ENCODE data around the gene MVD.

The MVD gene

DNA sequence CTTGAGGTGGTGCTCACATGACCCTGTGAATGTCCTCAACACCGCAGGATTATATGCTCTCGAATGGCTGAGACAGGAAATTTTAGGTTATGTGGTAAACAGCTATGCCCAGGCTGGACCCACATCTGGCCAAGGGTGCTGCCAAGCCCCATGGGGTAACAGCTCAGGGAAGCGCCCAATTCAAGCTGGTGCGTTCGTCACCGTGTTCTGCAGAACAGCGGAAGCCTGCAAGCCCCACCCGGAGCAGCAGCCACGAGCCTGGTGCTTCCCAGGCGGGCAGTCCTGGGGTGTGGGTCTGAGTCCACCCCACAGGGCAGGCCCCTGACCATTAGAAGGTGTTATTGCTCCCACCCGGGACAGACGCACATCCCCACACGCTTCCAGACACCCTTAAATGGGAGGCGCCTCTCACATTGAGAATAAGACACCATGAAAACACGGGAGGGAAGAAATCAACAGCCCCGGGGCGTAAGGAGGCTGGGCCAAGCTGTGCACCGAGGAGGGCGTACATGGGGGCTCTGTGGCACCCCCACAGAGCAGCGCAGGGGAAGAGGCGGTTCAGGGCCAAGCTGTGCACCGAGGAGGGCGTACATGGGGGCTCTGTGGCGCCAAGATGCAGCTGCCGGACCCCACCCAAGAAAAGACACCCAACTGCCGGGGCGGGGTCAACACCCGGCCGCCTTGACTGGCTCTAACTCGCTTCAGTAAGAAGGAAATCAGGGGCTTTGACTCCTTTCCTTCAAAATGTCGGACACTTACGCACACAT is 9.1 kb downstream of the MVD start:
- peaks cover 6% of the 10 kb centered on the region for H3K4me1 ChIP-seq (ENCODE audit: control insufficient read depth, insufficient read depth, low read length, unreplicated experiment)

DNA sequence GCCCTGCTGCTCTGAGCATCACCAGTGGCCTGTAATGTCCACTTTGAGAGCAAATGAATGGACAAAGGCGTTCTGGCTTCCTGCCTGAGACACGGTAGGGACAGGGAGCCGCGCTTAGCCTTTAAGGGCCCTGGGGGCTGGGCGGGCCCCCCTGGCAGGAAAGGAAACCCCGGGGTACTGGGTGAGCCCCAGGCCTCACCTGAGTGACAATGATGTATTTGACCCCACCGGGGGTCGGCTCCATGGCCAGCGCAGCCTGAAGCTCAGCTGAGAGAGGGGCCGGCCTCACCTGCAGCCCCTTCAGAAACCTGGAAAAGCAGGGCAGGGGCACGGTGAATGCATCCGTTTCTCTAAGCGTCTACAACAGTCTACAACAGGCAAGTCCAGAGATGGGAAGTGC is 9.8 kb downstream of the MVD start:
- no peaks in the 10 kb centered on the region for H3K36me3 ChIP-seq (ENCODE audit: insufficient read depth, low read length)
- no peaks in the 10 kb centered on the region for H3K27me3 ChIP-seq (ENCODE audit: insufficient read depth, low read length)
- no peak overlapping the region for H2AFZ ChIP-seq (ENCODE audit: low read length, unreplicated experiment)
- H3K79me2 ChIP-seq (ENCODE audit: control insufficient read depth, insufficient read depth, low read length, unreplicated experiment): peaks cover 16% of the 10 kb centered on the region
- no peak overlapping the region for H3K27ac ChIP-seq (ENCODE audit: low read depth, low read length)
- H3K4me3 ChIP-seq (ENCODE audit: low read depth, low read length): no peak overlapping the region
- H3K4me1 ChIP-seq (ENCODE audit: control insufficient read depth, insufficient read depth, low read length, unreplicated experiment): peaks cover 6% of the 10 kb centered on the region

More for the DNA sequence above, 9.1 kb downstream of the MVD start:
- Histone ChIP-seq H3K27me3 (ENCODE audit: insufficient read depth, low read length) (no peaks in the 10 kb centered on the region), H3K27ac (ENCODE audit: low read depth, low read length) (no peak overlapping the region), H3K4me3 (ENCODE audit: low read depth, low read length) (no peak overlapping the region), H3K79me2 (ENCODE audit: control insufficient read depth, insufficient read depth, low read length, unreplicated experiment) (peaks cover 16% of the 10 kb centered on the region), H3K36me3 (ENCODE audit: insufficient read depth, low read length) (no peaks in the 10 kb centered on the region), H2AFZ (ENCODE audit: low read length, unreplicated experiment) (no peak overlapping the region)

DNA sequence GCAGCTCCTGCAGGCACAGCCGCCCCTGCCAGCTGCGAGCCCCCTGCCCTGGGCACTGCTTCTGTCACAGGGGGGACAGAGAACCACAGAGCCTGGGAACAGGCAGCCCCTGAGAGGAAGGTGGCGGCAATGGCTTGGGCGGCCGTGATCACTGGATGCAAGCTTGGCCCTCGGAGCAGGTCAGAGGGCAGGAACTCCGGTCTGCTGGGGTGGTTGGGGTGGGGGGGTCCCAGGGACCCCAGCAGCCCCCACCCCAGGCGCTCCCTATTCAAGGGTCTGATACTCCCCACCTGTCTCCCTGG is 10.2 kb downstream of the MVD start:
- H3K27ac ChIP-seq (ENCODE audit: low read depth, low read length): no peak overlapping the region
- no peaks in the 10 kb centered on the region for H3K36me3 ChIP-seq (ENCODE audit: insufficient read depth, low read length)
- peaks cover 16% of the 10 kb centered on the region for H3K79me2 ChIP-seq (ENCODE audit: control insufficient read depth, insufficient read depth, low read length, unreplicated experiment)

DNA sequence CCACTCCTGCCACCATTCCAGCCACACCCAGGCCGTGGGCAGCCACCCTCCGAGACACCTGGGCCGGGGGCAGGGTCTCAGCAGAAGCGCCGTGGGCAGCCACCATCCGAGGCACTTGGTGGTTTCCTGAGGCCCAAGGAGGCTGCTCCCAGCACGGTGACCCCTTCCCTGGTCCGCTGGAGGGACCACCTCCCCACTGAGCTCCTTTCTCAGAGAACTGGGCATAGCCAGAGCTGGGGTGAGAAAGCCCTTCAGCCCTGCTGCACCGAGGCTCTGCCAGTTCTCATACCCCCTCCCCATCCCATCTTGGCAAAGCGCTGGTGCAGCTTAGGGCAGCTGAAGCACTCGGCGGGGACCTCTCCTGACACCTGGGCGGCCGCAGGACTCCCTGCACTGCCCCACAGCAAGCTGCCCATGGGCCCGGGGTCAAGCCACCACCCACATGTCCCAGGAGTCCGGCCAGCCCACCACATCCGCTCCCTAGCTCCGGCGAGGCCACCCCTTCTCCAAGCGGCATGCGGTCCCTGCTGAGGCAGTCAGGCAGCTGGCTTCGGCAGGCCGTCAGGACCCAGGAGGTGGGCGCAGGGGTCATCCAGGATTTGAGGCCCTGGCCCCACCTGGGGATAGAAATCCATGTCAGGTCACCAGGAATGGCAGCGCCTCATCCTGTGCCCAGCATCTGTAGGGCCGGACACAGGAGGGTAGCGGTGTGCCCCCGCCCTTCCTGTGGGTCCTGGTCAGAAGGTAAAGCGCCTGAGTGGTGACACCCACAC is 10.7 kb downstream of the MVD start:
- Histone ChIP-seq H3K79me2 (ENCODE audit: control insufficient read depth, insufficient read depth, low read length, unreplicated experiment) (peaks cover 16% of the 10 kb centered on the region), H3K27ac (ENCODE audit: low read depth, low read length) (no peak overlapping the region), H3K36me3 (ENCODE audit: insufficient read depth, low read length) (no peaks in the 10 kb centered on the region), H3K27me3 (ENCODE audit: insufficient read depth, low read length) (no peaks in the 10 kb centered on the region), H3K4me3 (ENCODE audit: low read depth, low read length) (no peak overlapping the region), H2AFZ (ENCODE audit: low read length, unreplicated experiment) (no peak overlapping the region), H3K4me1 (ENCODE audit: control insufficient read depth, insufficient read depth, low read length, unreplicated experiment) (peaks cover 6% of the 10 kb centered on the region)

More for the DNA sequence above, 10.2 kb downstream of the MVD start:
- Histone ChIP-seq H3K4me1 (ENCODE audit: control insufficient read depth, insufficient read depth, low read length, unreplicated experiment) (peaks cover 6% of the 10 kb centered on the region), H3K27me3 (ENCODE audit: insufficient read depth, low read length) (no peaks in the 10 kb centered on the region), H3K4me3 (ENCODE audit: low read depth, low read length) (no peak overlapping the region), H2AFZ (ENCODE audit: low read length, unreplicated experiment) (no peak overlapping the region)

DNA sequence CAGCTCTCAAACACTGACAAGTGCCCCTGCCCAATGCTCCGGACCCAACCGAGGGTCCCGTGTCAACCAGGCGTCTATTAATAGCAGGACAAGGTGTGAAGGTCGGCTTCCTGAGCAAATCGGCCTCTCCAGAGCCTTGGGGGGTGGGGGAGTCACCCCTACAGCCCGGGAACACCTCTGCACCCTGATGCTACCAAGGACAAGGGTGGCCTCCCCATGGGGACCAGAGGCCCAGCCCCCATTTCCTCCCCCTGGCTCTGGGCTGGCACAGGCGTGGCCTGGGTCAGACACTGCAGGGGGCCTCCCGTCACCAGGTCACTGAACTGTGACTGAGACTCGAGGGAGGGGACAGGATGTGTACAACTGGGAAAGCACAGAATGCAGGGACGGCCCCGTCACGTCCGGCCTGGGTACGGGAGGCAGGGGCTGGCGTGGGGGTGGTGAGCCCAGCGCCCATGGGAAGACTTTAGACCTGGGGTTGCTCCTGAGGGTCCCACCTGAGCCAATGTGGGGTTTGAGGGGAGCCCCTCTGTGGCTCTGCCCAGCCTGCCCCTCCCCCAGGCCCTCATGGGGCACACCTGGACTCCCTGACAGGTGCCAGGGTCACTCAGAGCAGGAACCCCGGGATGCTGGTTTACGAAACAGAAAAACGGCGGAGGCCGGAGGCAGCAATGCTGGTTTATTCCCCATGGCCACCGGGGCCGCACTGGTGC is 11.5 kb downstream of the MVD start:
- H3K27ac ChIP-seq (ENCODE audit: low read depth, low read length): no peak overlapping the region
- H2AFZ ChIP-seq (ENCODE audit: low read length, unreplicated experiment): no peak overlapping the region
- no peaks in the 10 kb centered on the region for H3K36me3 ChIP-seq (ENCODE audit: insufficient read depth, low read length)
- peak overlapping the region; percentile 100 for H3K4me3 ChIP-seq (ENCODE audit: low read depth, low read length)
- H3K4me1 ChIP-seq (ENCODE audit: control insufficient read depth, insufficient read depth, low read length, unreplicated experiment): peaks cover 6% of the 10 kb centered on the region
- no peaks in the 10 kb centered on the region for H3K27me3 ChIP-seq (ENCODE audit: insufficient read depth, low read length)
- peaks cover 16% of the 10 kb centered on the region for H3K79me2 ChIP-seq (ENCODE audit: control insufficient read depth, insufficient read depth, low read length, unreplicated experiment)

DNA sequence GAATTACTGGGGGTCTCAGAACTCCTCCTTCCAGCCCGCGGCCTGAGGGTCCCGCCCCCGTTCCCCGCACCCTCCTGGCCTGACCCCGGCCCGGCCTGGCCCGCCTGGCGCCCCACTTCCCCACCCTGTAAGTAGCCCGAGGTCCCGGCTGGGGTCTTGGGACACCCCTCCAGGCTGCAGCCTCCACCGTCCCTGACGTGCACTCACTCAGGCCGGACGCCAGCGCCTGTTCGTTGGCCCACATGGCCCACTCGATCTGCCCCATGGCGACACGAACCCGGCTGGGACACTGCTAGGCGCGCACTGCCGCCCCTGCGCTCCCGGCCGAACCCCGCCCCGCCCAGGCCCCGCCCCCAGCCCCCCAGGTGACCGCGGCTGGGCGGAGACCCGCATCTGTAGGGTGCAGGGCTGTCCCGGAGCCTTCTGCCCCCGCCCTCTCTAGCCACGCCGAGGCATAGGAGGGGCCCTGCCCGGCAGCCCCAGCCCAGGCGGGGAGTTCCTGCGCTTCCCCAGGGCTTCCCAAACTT is 12.1 kb downstream of the MVD start, which contains the start of gene CYBA:
Gene CYBA, minus strand, starts transcription at position 305 of the 527 bp plus-strand sequence. Its CDS starts 40 bp downstream, at position 265.
- Histone ChIP-seq H3K4me3 (ENCODE audit: low read depth, low read length) (peak within 1 kb of the TSS; percentile 100), H3K4me1 (ENCODE audit: control insufficient read depth, insufficient read depth, low read length, unreplicated experiment) (peaks cover 6% of the 10 kb centered on the region), H3K36me3 (ENCODE audit: insufficient read depth, low read length) (no peaks in the 10 kb centered on the region), H3K79me2 (ENCODE audit: control insufficient read depth, insufficient read depth, low read length, unreplicated experiment) (peaks cover 16% of the 10 kb centered on the region), H2AFZ (ENCODE audit: low read length, unreplicated experiment) (peak within 1 kb of the TSS; percentile 83), H3K27me3 (ENCODE audit: insufficient read depth, low read length) (no peaks in the 10 kb centered on the region), H3K27ac (ENCODE audit: low read depth, low read length) (no peak within 1 kb of the TSS)

DNA sequence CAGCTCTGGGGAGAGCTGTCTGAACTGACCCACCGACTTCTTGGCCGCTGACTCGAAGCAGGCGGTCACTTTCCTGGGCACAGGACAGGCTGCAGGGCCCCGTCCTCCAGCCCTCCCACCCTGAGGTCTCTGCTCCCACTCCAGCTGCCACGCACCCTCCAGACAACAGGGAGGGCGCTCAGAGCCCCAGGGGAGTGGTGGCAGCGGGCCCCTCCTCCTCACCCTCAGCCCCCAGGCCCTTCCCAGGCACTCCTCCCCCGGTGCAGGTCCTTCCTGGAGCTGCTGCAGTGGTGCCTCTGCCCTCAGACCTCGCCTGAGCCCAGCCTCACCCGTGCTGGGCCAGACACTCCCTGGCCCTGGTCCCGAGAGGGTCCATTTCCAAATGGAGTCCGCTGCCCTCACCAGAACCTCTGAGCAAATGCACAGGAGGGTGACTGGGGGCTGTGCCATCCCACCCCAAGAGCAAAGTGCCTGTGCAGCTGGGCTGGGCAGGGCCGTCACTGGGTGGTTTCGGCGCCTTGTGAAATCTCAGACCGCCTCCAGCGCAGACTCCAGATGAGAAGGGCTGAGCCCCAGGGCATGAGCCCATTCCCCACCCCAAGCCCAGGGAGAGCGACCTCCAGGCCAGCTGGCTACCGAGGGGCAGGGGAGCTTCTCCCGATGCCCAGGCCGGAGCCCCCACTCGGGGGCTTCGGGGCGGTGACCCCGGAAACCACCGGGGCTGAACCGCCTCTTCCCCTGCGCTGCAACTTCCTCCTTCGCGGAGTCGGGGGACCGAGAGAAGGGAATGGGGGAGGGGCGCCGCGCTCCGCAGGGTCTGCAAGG is 12.8 kb downstream of the MVD start:
- Histone ChIP-seq H2AFZ (ENCODE audit: low read length, unreplicated experiment) (peak overlapping the region; percentile 83), H3K27me3 (ENCODE audit: insufficient read depth, low read length) (no peaks in the 10 kb centered on the region), H3K36me3 (ENCODE audit: insufficient read depth, low read length) (no peaks in the 10 kb centered on the region), H3K4me3 (ENCODE audit: low read depth, low read length) (peak overlapping the region; percentile 100), H3K27ac (ENCODE audit: low read depth, low read length) (no peak overlapping the region), H3K4me1 (ENCODE audit: control insufficient read depth, insufficient read depth, low read length, unreplicated experiment) (peaks cover 6% of the 10 kb centered on the region), H3K79me2 (ENCODE audit: control insufficient read depth, insufficient read depth, low read length, unreplicated experiment) (peaks cover 16% of the 10 kb centered on the region)

DNA sequence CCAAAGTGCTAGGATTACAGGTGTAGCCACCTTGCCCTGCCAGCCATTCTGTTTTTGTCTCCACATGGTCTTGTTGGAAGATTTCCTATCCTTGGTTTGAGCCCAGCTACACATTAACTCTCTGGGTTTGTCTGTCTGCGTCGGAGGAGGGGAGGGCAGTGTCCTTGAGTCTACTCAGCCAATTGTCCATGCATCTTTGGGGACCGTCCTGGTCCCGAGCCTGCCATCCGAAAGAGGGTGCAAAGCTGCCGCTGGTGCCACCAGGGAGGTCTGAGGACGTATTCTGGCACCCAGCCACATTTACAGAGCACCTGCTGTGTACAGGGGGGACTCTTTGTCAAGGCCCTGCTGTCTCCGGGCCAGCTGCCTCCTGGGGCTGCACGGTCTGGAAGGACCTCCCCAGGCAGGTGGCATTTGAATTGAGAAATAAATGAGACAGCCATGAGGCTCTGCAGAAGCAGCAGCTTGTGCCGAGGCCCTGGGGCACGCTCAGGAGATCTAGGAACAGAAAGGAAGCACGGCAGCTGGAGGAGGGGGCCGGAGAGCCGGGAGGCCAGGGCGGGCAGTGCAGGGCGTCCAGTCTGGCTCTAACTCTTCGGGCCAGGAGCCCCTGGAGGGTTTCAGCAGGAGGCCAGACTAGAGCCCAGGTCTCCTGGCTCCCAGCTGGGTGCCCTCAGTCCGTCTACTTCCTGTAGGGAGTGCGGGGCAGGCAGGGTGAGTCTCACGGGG is 13.5 kb downstream of the MVD start:
- H2AFZ ChIP-seq (ENCODE audit: low read length, unreplicated experiment): no peak overlapping the region
- no peak overlapping the region for H3K27ac ChIP-seq (ENCODE audit: low read depth, low read length)
- H3K36me3 ChIP-seq (ENCODE audit: insufficient read depth, low read length): no peaks in the 10 kb centered on the region
- H3K27me3 ChIP-seq (ENCODE audit: insufficient read depth, low read length): no peaks in the 10 kb centered on the region
- peak overlapping the region; percentile 100 for H3K4me3 ChIP-seq (ENCODE audit: low read depth, low read length)
- peaks cover 16% of the 10 kb centered on the region for H3K79me2 ChIP-seq (ENCODE audit: control insufficient read depth, insufficient read depth, low read length, unreplicated experiment)
- H3K4me1 ChIP-seq (ENCODE audit: control insufficient read depth, insufficient read depth, low read length, unreplicated experiment): peaks cover 6% of the 10 kb centered on the region

DNA sequence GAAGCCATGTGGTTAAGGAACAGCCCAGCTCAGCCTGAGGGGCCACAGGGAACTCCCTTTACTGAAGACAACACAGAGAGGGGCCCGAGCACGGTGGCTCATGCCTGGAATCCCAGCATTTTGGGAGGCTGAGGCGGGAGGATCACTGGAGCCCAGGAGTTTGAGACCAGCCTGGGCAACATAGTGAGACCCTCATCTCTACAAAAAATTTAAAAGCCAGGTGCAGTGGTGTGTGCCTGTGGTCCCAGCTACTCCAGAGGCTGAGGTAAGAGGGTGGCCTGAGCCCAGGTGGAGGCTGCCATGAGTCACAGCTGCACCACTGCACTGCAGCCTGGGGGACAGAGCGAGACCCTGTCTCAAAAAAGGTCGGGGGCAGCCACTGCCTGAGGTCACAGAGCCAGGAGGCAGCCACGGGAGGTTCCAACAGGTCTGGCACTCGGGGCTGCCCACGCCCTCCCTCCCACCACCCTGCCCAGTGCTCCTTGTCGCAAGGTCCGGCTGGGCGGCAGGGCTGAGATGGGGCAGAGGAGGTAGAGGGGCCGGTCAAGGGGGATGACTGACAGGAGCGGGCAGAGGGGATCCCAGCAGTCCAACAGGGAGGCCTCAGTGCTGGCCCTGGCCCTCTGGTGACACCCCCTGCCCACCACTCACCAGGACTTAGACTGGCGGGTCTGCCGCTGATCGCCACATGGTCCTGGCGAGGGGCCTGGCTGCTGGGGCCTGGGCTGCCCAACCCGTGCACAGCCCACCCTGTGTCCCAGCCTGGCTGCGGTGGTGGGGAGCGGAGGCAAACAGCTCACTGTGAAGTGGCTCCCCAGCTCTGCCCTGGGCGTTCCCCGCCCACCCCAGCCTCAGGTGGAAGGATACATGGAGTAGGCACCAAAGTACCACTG is 15.5 kb downstream of the MVD start:
- H3K36me3 ChIP-seq (ENCODE audit: insufficient read depth, low read length): no peaks in the 10 kb centered on the region
- no peak overlapping the region for H3K27ac ChIP-seq (ENCODE audit: low read depth, low read length)
- H2AFZ ChIP-seq (ENCODE audit: low read length, unreplicated experiment): no peak overlapping the region
- H3K79me2 ChIP-seq (ENCODE audit: control insufficient read depth, insufficient read depth, low read length, unreplicated experiment): peaks cover 16% of the 10 kb centered on the region
- H3K4me1 ChIP-seq (ENCODE audit: control insufficient read depth, insufficient read depth, low read length, unreplicated experiment): peaks cover 6% of the 10 kb centered on the region
- H3K4me3 ChIP-seq (ENCODE audit: low read depth, low read length): no peak overlapping the region
- no peaks in the 10 kb centered on the region for H3K27me3 ChIP-seq (ENCODE audit: insufficient read depth, low read length)

Measured in ACC112 (cell line).